Stimulated activated CD4-positive, alpha-beta T cell treated with anti-CD3 and anti-CD28 coated beads, Interleukin-15, amount 100 ng/mL, for 1 hour (primary cell): Measurements from ENCODE around the gene TMEM62.

Experiments used
- DNase-seq, 2 donors: peaks; one replicate each; pipeline ENCODE4 v3.0.0-alpha.2; 2020; ENCODE audit warnings: low read depth in 1 of 2, low spot score in 1 of 2

Gene TMEM62

DNA sequence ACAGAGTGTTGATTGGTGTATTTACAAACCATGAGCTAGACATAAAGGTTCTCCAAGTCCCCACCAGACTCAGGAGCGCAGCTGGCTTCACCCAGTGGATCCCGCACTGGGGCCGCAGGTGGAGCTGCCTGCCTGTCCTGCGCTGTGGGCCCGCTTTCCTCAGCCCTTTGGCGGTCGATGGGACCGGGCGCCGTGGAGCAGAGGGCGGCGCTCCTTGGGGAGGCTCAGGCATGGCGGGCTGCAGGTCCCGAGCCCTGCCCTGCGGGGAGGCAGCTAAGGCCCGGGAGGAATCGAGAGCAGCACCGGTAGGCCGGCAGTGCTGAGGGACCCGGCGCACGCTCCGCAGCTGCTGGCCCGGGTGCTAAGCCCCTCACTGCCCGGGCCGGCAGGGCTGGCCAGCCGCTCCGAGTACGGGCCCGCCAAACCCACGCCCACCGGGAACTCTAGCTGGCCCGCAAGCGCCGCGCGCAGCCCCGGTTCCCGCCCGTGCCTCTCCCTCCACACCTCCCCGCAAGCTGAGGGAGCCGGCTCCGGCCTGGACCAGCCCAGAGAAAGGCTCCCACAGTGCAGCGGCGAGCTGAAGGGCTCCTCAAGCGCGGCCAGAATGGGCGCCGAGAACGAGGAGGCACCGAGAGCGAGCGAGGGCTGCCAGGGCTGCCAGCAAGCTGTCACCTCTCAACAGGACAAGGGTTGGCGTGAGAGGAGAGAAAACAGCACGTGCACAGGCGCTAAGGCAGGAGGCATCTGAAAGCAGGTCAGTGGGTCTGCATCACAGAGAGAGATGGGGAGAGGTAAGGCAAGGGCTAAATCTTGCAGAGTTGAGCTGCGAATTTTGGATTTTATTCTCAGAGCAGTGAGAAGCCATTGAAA is 93.3 kb downstream of the TMEM62 start:
- no peak for DNase-seq

DNA sequence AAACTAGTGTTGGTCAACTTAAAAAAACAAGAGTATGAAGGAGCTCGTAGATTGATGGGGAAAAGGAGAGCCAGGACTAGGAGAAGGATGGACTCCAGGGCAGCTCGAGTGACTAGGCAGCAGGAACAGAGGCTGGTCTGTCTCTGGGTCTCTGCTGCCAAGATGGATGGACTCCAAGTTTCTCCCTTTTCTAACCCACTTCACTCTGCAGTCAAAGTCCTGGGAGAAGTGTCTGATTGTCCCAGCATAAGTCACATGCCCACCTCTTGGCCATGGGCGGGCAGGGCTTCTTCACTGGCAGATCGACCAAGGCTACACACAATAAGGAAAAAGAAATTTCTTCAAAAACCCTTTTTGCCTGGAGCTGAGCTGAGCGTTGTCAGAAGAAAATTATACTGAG is 96.6 kb downstream of the TMEM62 start:
- no peak for DNase-seq

DNA sequence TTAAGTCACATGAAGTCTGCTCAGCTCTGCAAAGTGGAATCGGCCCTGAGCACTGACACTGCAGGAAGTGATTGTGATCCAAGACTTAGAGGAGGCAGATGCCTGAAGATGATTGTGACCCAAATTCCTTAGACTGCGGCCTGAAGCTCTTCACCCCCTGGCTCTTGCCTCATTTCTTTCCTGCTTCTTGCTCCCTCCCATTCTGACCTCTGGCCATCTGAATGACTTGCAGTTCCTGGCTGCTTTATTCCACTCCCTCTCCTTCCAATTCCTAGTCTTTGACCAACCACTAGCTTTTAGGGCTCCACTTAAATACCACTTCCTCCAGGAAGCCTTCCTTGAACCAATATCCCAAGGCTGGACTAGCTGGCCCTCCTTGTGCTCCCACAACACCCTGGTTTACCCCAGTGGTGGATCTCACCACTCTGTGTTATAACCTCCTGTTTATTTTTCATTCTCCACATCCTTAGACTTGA is 97.3 kb downstream of the TMEM62 start:
- no peak for DNase-seq

DNA sequence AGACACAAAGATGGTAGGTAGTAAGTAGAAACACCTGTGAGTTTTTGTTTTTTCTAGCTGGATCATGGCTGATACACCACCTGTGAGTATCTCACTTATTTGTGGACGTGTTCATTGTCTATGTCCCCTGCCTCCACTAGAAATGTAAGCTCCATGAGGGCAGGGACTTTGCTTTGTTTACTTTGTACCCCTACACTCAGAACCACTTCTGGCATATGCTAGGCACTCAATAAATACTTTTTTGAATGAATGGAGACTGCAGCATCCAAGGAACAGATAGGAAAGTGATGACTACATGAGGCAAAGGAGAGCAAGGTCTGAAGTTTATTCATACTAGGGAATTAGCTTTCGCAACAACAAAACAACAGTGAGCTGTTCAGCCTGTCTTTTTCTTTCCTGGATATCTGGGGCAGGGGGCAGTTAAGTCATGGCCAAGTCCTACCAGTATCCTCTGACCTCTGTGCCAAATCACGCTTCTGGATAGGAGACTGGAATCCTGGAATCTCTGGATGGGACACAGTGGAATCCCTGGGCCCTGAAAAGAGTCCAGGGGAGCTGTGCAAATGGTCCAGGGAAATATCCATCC is 99.0 kb downstream of the TMEM62 start:
- no peak for DNase-seq
